HepG2 (cell line): Measurements from ENCODE around the gene ANXA6. TPM values are rescaled to one million over a fixed set of nuclear protein-coding genes. Genes with fewer than 3 reads are reported as not detected.

ENCODE experiments used
- ATAC-seq: fragments of 200-7000 bp; cut with Tn5 transposase; 3 replicates; pipeline ENCODE4 v1.9.1; 2020; ENCODE audit warnings: mild to moderate bottlenecking, moderate library complexity
- BruUV-seq: library from RNA; stranded (reverse); fragments of 400-500 nt; replicated peaks from 2 replicates; lab custom pipeline; 2021; lab: Mats Ljungman, UMichigan
- CTCF ChIA-PET: fragments of 300-600 bp; formaldehyde crosslinking; extraction: SDS; loops from one replicate; lab custom pipeline; 2021; ENCODE audit warnings: low total read pairs, inconsistent platforms, low intra/inter-chr PET ratio; lab: Yijun Ruan, JAX
- POLR2A ChIA-PET: fragments of 350-600 bp; sonication (Branson Sonifier 250); formaldehyde crosslinking; loops from one replicate; lab custom pipeline; 2020; ENCODE audit warnings: antibody characterized with exemption, inconsistent platforms; lab: Yijun Ruan, JAX
- DNase-seq: peaks from one replicate; pipeline ENCODE4 v3.0.0-alpha.2; 2015; ENCODE audit warnings: low spot score
- FAIRE-seq: peaks from 3 replicates; lab custom pipeline; 2011; peaks lifted over from hg19 to GRCh38; lab: Jason Lieb, UNC
- H2AFZ ChIP-seq: one replicate; pipeline ENCODE4 v1.6.1; 2011; ENCODE audit warnings: low read length, inconsistent platforms
- H3K27ac ChIP-seq: fragments of 300-600 bp; 3 replicates; pipeline ENCODE4 v1.8.0; 2011; ENCODE audit warnings: mixed run types, mild to moderate bottlenecking, mixed read lengths, low read length, inconsistent platforms; ENCODE audit not compliant: insufficient read depth; ENCODE audit errors: extremely low read length
- H3K27me3 ChIP-seq, 2 experiments: fragments of 200-600 bp in 1 of 2; 2 replicates in 1 of 2; 3 replicates in 1 of 2; pipeline versions ENCODE4 v1.6.0 to v1.8.0; 2011; ENCODE audit warnings: low read length in 2 of 2, mild to moderate bottlenecking in 2 of 2, moderate library complexity in 2 of 2, inconsistent platforms in 1 of 2; ENCODE audit not compliant: insufficient read depth in 2 of 2, control insufficient read depth in 1 of 2
- H3K36me3 ChIP-seq, 2 experiments: fragments of 200-600 bp in 1 of 2; replicated peaks in 1 of 2; 2 replicates in 1 of 2; 3 replicates in 1 of 2; pipeline versions ENCODE4 v1.5.1 to v1.8.0; 2011; ENCODE audit warnings: low read length in 2 of 2, inconsistent platforms in 1 of 2; ENCODE audit not compliant: insufficient read depth in 2 of 2, control insufficient read depth in 1 of 2
- H3K4me1 ChIP-seq: 2 replicates; pipeline ENCODE4 v1.5.1; 2012; ENCODE audit warnings: low read length, inconsistent platforms; ENCODE audit not compliant: insufficient read depth
- H3K4me2 ChIP-seq: 2 replicates; pipeline ENCODE4 v1.6.0; 2011; ENCODE audit warnings: low read depth, low read length, inconsistent platforms
- H3K4me3 ChIP-seq, 3 experiments: fragments of 200-600 bp in 1 of 3; sonication (generic), shearing (Covaris generic) in 1 of 3; replicated peaks in 1 of 3; 2 replicates each; pipeline ENCODE4 v1.5.1; 2011 to 2016; ENCODE audit warnings: low read length in 3 of 3, inconsistent platforms in 2 of 3, low read depth in 2 of 3, mild to moderate bottlenecking in 2 of 3, control low read depth in 1 of 3, mixed read lengths in 1 of 3; ENCODE audit not compliant: insufficient read depth in 1 of 3
- H3K79me2 ChIP-seq: one replicate; pipeline ENCODE4 v1.6.1; 2011; ENCODE audit warnings: low read length, inconsistent platforms; ENCODE audit not compliant: insufficient read depth
- H3K9ac ChIP-seq: 2 replicates; pipeline ENCODE4 v1.6.0; 2011; ENCODE audit warnings: mild to moderate bottlenecking, low read depth, low read length, inconsistent platforms; ENCODE audit not compliant: insufficient read depth
- H3K9me3 ChIP-seq: 2 replicates; pipeline ENCODE4 v1.5.1; 2012; ENCODE audit warnings: mild to moderate bottlenecking, low read length
- H4K20me1 ChIP-seq: 2 replicates; pipeline ENCODE4 v1.6.0; 2011; ENCODE audit warnings: inconsistent platforms, mild to moderate bottlenecking, low read length, moderate library complexity; ENCODE audit not compliant: insufficient read depth
- AKAP8 ChIP-seq: sonication (generic); formaldehyde crosslinking; IDR thresholded peaks from 2 replicates; pipeline ENCODE4 v1.5.1; 2020; ENCODE audit warnings: mild to moderate bottlenecking, missing genetic modification reagents
- FOSL2 ChIP-seq: sonication (generic); formaldehyde crosslinking; IDR thresholded peaks from 2 replicates; pipeline ENCODE4 v1.4.0; 2020; ENCODE audit warnings: missing genetic modification reagents
- HNF4G ChIP-seq, 2 experiments: sonication (generic) in 1 of 2; formaldehyde crosslinking in 1 of 2; IDR thresholded peaks; 2 replicates each; pipeline versions ENCODE4 v1.4.0 to v1.6.1; 2011 to 2020; ENCODE audit warnings: borderline replicate concordance in 2 of 2, low read depth in 2 of 2, mild to moderate bottlenecking in 2 of 2, low read length in 1 of 2, missing genetic modification reagents in 1 of 2, moderate library complexity in 1 of 2
- YEATS2 ChIP-seq: sonication (generic); formaldehyde crosslinking; IDR thresholded peaks from 2 replicates; pipeline ENCODE4 v1.4.0; 2020; ENCODE audit warnings: missing genetic modification reagents, borderline replicate concordance
- ZKSCAN5 ChIP-seq: sonication (generic); formaldehyde crosslinking; IDR thresholded peaks from 2 replicates; pipeline ENCODE4 v1.5.1; 2020; ENCODE audit warnings: mild to moderate bottlenecking, missing genetic modification reagents
- ZNF530 ChIP-seq: sonication (generic); formaldehyde crosslinking; IDR thresholded peaks from 2 replicates; pipeline ENCODE4 v1.5.0; 2020; ENCODE audit warnings: low read depth, mild to moderate bottlenecking, missing genetic modification reagents
- WGBS: methylation state at CpG from one replicate; pipeline ENCODE4 v1.1.6; 2017; ENCODE audit warnings: low lambda C conversion rate; 5-methylcytosine and 5-hydroxymethylcytosine counted together
- in situ Hi-C: cut with HindIII; loops from 2 replicates; pipeline ENCODE4 v1.10.0; 2017; ENCODE audit warnings: low pct_unique_long_range_greater_than_20kb; ENCODE audit not compliant: extremely low pct_ligation_motif_present
- intact Hi-C: fragments of 100-400 bp; cut with micrococcal nuclease; formaldehyde crosslinking; loops from one replicate; pipeline ENCODE4 v1.10.0; 2022; ENCODE audit not compliant: unreplicated experiment
- polyA plus RNA-seq, 8 experiments: library from polyadenylated mRNA; depleted of rRNA in 3 of 8; stranded (reverse) in 7 of 8; unstranded in 1 of 8; fragments of >200 nt; fragmentation: Illumina TruSeq in 4 of 8; extraction: Trizol in 4 of 8; gene quantifications; 2 replicates each; pipeline versions ENCODE4 v1.2.1 to v1.2.3, GENCODE V29; 2011 to 2016; ENCODE audit warnings: low read depth in 4 of 8, missing spikeins in 1 of 8, mixed read lengths in 1 of 8; ENCODE audit not compliant: insufficient read depth in 1 of 8
- total RNA-seq, 5 experiments: library from RNA; depleted of rRNA; stranded (reverse); fragments of >200 nt; fragmentation: Illumina TruSeq; extraction: Trizol; gene quantifications; 2 replicates each; pipeline ENCODE4 v1.2.3, GENCODE V29; 2016; ENCODE audit warnings: low read depth in 1 of 5
- TF ChIP-seq, protein P1 (sequence below): IDR thresholded peaks from 2 replicates; pipeline ENCODE4 v1.6.1; 2016; ENCODE audit warnings: missing genetic modification reagents, missing compliant biosample characterization
- TF ChIP-seq, protein P2 (sequence below): sonication (generic); formaldehyde crosslinking; IDR thresholded peaks from 2 replicates; pipeline ENCODE4 v1.5.1; 2020; ENCODE audit warnings: mild to moderate bottlenecking, missing genetic modification reagents, moderate library complexity
- TF ChIP-seq, protein P3 (sequence below): sonication (generic); formaldehyde crosslinking; IDR thresholded peaks from 2 replicates; pipeline ENCODE4 v1.5.1; 2020; ENCODE audit warnings: mild to moderate bottlenecking, missing genetic modification reagents, moderate library complexity

The ANXA6 gene
- total and polyA plus RNA-seq, 2 of the 13 experiments (the other 11 are each of a cell fraction or from before 2014, with no cell fraction given), result 103 to 125 TPM

DNA sequence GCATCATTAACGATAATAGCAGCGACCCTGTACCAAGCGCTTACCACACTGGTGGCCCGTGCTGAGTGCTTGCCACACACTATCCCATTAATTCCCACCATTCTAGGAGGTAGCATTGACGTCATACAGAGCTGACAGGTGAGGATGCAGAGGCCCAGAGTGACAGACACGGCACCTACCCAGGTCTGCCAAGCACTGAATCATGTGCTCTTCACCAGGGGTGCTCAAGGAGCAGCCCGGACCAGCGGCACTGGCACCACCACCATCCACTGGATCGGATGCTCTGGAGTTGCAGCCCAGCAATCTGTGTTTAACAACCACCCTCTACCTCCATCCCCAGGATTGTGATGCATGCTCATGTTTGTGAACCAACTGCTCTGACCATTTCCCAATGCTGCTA, 80.2 kb downstream of the ANXA6 start (continued):
- TF ChIP-seq, protein P1, sequence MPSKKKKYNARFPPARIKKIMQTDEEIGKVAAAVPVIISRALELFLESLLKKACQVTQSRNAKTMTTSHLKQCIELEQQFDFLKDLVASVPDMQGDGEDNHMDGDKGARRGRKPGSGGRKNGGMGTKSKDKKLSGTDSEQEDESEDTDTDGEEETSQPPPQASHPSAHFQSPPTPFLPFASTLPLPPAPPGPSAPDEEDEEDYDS (CRISPR knock-in tag), result no peak
- TF ChIP-seq AKAP8, result no peak
- TF ChIP-seq YEATS2 (CRISPR knock-in tag), result no peak
- TF ChIP-seq HNF4G (IDR thresholded peaks at IDR 0.05; ENCODE audit: borderline replicate concordance, low read depth, low read length), result no peak
- no peak for TF ChIP-seq HNF4G (CRISPR knock-in tag; IDR thresholded peaks at IDR 0.05; ENCODE audit: borderline replicate concordance, low read depth)

DNA sequence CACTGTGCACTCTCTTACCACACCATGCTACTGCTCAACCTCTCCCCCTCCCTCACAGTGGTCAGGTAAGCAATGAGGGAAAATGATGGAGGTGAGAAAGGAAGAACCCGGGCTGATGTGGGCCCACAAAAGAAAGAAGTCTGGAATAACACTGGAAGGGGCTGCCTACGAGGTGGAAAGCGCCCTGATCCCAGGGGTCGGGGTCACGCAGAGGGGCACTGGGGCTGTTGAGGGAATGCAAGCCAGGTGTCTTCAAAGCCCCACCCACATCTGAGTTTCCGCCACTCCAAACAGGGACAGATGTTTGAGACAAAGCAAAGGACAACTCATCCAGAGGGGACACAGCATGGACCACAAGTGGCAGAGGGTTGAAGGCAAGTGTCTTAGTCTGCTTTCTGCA, 81.0 kb downstream of the ANXA6 start:
- CTCF ChIA-PET, result no interaction called here
- Histone ChIP-seq H3K9ac (no peak overlapping the region), H3K4me2 (peak overlapping the region; percentile 26), H3K27ac (no peak overlapping the region), H3K27me3 (no peaks in the 10 kb centered on the region; a peak in 1 of 5 replicates), H2AFZ (no peak overlapping the region), H3K36me3 (peaks cover 5 to 19% of the 10 kb centered on the region in 2 experiments; a peak in 4 of 5 replicates), H3K79me2 (peaks cover 84% of the 10 kb centered on the region), H3K4me1 (peaks cover 50% of the 10 kb centered on the region), H3K9me3 (no peaks in the 10 kb centered on the region), H4K20me1 (peaks cover 43% of the 10 kb centered on the region), H3K4me3 (no peak overlapping the region)
- no peak for ATAC-seq
- POLR2A ChIA-PET, result no interaction called here
- FAIRE-seq, result no peak
- in situ Hi-C loops (no loop called here), intact Hi-C loops (no loop called here)
- no peak for DNase-seq
- 95% methylated on average over 6 of the region's 6 CpGs for WGBS
- BruUV-seq, result no TSS peak
- no peak for TF ChIP-seq ZKSCAN5 (CRISPR knock-in tag)

DNA sequence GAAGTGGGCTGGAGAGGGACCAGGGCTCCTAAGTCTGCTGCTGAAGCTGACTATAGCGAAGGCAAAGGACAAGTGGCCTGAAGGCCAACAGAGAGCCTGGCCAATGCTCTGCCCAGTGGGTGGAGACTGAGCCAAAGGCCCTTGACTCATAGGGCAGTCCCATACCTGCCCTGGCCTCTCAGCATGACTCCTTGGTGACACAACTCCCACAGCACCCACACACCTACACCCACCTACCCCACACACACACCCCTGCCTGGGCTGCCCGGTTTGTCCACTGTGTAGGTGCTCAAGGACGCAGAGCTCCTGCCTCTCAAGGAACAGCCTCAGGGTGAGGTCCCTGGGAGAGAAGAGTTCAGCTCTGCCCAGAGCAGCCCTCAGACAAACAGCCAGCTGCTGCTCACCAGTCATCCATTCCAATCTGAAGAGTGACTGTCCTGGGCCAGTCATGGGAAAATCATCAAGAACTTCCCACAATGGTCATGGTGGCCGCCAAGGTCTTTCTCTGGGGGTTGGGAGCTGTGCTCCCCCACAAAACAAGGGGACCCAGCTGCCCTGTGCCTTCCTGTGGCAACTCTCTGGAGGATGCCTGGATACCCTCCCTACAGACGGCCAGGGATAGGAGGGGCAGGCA, 81.8 kb downstream of the ANXA6 start:
- no peak overlapping the region for H3K27ac ChIP-seq
- H3K9ac ChIP-seq, result no peak overlapping the region
- BruUV-seq, result no TSS peak
- POLR2A ChIA-PET, result no interaction called here
- H3K36me3 ChIP-seq, result peaks cover 6 to 26% of the 10 kb centered on the region in 2 experiments
- WGBS, result 100% methylated on average over 3 of the region's 5 CpGs
- H4K20me1 ChIP-seq, result peaks cover 43% of the 10 kb centered on the region
- DNase-seq, result no peak
- intact Hi-C loops, result no loop called here
- no peak overlapping the region for H3K4me3 ChIP-seq
- H3K9me3 ChIP-seq, result no peaks in the 10 kb centered on the region
- no peak overlapping the region for H2AFZ ChIP-seq
- TF ChIP-seq ZNF530 (CRISPR knock-in tag) (no peak), FOSL2 (CRISPR knock-in tag) (peak; percentile 38; the same call in 1 of the 2 replicates)
- TF ChIP-seq, protein P2, sequence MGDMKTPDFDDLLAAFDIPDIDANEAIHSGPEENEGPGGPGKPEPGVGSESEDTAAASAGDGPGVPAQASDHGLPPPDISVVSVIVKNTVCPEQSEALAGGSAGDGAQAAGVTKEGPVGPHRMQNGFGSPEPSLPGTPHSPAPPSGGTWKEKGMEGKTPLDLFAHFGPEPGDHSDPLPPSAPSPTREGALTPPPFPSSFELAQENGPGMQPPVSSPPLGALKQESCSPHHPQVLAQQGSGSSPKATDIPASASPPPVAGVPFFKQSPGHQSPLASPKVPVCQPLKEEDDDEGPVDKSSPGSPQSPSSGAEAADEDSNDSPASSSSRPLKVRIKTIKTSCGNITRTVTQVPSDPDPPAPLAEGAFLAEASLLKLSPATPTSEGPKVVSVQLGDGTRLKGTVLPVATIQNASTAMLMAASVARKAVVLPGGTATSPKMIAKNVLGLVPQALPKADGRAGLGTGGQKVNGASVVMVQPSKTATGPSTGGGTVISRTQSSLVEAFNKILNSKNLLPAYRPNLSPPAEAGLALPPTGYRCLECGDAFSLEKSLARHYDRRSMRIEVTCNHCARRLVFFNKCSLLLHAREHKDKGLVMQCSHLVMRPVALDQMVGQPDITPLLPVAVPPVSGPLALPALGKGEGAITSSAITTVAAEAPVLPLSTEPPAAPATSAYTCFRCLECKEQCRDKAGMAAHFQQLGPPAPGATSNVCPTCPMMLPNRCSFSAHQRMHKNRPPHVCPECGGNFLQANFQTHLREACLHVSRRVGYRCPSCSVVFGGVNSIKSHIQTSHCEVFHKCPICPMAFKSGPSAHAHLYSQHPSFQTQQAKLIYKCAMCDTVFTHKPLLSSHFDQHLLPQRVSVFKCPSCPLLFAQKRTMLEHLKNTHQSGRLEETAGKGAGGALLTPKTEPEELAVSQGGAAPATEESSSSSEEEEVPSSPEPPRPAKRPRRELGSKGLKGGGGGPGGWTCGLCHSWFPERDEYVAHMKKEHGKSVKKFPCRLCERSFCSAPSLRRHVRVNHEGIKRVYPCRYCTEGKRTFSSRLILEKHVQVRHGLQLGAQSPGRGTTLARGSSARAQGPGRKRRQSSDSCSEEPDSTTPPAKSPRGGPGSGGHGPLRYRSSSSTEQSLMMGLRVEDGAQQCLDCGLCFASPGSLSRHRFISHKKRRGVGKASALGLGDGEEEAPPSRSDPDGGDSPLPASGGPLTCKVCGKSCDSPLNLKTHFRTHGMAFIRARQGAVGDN (CRISPR knock-in tag), result peak; percentile 48
- TF ChIP-seq, protein P3, sequence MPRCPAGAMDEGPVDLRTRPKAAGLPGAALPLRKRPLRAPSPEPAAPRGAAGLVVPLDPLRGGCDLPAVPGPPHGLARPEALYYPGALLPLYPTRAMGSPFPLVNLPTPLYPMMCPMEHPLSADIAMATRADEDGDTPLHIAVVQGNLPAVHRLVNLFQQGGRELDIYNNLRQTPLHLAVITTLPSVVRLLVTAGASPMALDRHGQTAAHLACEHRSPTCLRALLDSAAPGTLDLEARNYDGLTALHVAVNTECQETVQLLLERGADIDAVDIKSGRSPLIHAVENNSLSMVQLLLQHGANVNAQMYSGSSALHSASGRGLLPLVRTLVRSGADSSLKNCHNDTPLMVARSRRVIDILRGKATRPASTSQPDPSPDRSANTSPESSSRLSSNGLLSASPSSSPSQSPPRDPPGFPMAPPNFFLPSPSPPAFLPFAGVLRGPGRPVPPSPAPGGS, result no peak
- H3K27me3 ChIP-seq, result no peaks in the 10 kb centered on the region; a peak in 1 of 5 replicates
- CTCF ChIA-PET, result no interaction called here
- peaks cover 91% of the 10 kb centered on the region for H3K79me2 ChIP-seq
- in situ Hi-C loops, result no loop called here
- no peak overlapping the region for H3K4me2 ChIP-seq
- H3K4me1 ChIP-seq, result peaks cover 53% of the 10 kb centered on the region
- no peak for FAIRE-seq
- ATAC-seq, result peak; percentile 62
